NCI-H69 (cell line): ENCODE data around the gene CRIP2.

Experiments used
- DNase-seq: peaks from one replicate; lab custom pipeline; 2025; lab: John Stamatoyannopoulos, UW

CRIP2 gene

DNA sequence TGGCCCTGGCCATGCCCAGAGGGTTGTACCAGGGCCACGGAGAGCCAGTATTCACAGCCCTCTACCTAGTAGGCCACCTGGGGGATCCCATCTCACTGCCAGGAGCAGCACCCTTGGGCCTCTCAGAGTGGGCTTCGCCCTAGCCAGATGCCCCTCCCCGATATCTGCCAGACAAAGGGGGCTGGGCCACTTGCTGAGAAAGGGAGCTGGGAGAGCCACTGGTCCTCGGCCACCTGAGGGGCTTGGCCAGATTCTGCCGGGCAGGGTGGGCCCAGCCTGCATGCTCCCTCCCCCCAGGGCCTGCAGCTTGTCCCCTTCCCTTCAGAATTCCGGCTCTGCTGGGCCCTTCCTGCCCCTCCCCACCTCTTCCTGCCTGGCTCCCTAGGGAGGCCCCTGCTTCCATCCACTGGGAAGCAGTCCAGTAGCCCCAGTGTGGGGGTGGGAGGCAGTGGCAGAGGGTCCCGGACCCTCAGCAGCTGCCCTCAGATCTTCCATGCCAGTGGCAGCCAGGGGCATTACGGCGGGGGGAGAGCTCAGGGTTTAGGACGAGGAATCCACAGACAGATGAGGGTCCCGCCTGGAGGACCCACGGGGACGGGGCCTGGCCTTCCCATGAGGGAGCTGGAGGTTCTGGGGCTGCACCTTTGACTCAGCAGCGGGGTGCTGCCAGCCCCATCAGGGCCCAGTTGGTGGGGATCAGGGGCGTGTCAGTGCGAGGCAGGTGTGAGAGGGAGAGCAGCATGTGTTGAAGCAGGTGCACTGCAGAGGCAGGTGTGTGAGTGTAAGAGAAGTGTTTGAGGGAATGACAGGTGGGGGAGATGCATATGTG is 2.4 kb downstream of the CRIP2 start:
- peak; percentile 70 for DNase-seq

DNA sequence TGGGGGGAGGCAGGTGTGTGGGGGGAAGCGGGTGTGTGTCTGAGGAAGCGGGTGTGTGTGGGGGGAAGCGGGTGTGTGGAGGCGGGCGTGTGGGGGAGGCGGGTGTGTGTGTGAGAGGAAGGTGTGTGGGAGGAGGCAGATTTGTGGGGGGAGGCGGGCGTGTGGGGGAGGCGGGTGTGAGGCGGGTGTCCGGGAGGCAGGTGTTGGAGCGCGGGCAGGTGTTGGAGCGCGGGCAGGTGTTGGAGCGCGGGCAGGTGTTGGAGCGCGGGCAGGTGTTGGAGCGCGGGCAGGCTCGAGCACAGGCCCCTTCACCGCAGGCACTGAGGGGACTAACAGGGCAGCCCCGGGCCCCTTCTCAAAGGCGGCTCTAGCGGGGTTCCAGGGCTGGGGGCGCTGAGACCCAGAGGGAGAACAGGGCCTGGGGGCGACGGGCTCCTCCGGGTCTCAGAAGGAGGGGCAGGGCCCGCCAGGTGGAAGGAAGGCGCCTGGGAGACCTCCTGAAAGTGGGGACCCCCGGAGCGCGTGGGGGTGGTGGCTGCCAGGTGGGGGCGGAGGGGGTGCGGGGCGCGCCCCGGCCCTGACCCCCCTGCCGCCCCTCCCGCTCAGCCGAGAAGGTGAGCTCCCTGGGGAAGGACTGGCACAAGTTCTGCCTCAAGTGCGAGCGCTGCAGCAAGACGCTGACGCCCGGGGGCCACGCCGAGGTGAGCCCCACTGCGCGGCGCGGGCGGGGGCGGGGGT is 3.2 kb downstream of the CRIP2 start:
- peak; percentile 59 for DNase-seq

DNA sequence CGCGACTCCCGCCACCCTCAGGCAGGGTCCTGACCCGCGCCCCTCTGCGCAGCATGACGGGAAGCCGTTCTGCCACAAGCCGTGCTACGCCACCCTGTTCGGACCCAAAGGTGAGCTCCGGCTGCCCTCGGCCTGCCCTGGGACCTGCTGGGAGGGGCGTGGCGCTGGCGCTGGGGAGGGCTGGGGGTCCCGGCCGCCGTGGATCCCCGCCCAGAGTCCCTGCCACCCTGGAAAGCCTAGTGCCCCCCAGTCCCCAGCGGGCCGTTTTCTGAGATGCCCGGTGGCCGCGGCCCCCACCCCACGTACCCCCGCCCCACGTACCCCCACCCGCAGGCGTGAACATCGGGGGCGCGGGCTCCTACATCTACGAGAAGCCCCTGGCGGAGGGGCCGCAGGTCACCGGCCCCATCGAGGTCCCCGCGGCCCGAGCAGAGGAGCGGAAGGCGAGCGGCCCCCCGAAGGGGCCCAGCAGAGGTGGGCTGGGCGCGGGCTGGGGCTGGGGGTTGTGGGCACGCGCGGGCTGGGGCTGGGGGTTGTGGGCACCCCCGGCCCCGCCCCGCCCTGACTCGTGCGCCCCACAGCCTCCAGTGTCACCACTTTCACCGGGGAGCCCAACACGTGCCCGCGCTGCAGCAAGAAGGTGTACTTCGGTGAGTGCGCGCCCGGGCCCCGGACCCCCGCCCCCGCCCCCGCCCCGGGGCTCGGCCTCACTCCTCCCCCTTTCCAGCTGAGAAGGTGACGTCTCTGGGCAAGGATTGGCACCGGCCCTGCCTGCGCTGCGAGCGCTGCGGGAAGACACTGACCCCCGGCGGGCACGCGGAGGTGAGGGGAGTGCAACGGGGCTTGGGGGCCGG is 4.0 kb downstream of the CRIP2 start:
- no peak for DNase-seq

DNA sequence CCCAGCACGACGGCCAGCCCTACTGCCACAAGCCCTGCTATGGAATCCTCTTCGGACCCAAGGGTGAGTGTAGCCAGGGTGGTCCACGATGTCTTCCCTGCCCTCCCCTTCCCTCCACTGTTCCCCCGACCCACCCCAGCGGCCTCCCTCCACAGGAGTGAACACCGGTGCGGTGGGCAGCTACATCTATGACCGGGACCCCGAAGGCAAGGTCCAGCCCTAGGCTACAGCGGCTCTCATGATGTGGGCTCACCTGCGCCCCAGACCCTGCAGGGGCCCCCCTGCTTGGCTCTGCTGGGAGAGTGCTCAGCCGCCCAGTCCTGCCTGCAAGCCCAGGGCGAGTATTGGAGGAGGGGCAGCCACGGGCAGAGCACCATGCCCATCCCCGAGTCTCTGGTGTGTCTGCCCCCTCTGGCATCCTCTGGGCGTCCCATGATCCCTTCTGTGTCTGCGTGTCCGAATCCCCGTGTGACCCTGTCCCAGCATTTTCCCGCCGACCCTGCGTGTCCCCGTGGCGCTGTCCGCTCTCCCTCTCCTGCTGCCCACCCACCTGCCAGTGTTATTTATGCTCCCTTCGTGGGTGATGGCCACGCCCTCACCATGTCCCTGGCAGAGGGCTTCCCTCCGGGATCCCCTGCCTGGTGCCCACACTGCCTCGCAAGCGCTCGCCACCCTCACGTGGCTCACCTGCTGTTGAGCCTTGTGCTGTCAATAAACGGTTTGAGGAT is 5.0 kb downstream of the CRIP2 start:
- peak; percentile 36 for DNase-seq

DNA sequence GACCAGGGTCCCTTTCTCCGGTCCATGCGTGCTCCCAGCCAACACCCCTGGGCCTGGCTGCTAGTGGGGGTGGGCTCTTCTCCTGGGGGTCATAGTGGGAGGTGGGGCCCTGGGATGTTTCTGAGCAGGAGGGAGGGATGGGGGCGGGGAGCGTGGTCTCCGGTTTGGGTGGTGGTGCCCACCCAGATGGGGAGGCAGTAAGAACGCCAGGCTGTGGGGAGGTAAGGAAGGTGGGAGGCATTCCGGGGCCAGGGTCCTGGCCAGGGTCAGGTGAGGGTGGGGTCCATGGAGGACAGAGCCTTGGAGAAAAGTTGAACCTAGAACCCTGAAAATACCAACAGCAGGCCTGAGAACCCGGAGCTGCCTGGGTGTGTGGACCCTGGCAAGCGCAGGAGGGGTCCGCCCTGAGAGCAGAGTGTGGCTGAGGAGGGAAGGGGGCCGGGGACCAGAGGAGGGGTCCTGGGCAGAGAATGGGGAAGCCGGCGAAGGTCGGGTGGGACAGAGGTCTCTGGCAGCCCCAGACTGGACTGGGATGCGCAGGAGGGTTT is 5.7 kb downstream of the CRIP2 start:
- no peak for DNase-seq

DNA sequence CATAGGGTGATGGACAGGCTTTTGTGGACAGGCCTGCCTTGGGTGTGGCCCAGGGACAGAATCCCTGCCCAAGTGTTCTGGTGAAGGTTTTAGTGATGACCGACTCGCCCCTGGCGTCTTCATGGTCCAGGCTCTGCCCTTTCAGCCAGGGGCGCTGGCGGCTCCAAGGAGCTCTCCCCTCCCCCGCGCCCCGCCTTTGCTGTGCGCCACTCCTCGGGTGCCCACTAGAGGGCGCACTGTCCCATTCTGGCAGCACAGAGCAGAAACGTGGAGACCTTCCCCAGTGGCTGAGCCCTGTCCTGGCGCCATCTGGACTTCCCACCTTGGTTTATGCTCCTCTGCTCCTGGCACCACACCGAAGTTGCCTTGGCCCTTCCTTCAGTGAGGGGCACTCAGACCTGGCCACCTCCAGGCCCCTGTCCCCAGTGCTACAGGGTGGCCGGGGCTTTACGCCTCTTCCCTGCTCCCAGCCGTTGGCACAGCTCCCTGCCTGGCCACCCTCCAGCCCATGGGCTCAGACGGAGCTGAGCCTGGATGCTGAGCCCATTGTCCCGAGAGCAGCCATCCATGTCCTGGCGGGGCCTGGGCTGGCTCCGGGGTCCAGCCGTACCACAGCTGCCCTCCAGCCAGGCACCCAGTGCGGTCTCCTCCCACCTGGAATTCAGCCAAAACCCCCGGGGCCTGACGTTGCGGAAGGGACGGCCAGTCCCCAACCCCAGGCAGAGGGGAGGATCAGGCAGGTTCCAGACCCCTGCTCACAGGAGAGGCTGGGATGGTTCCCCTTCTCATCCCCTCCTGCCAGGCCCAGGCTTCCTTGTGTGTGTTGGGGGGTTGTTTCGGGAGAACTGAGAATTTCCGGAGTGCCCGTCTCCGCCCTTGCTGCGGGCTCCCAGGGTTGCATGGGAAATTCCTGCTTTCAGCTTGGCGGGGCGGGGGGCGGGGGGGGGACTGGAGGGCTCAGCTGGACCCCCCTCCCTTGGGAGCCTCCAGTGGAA is 6.5 kb downstream of the CRIP2 start:
- DNase-seq: peak; percentile 96

DNA sequence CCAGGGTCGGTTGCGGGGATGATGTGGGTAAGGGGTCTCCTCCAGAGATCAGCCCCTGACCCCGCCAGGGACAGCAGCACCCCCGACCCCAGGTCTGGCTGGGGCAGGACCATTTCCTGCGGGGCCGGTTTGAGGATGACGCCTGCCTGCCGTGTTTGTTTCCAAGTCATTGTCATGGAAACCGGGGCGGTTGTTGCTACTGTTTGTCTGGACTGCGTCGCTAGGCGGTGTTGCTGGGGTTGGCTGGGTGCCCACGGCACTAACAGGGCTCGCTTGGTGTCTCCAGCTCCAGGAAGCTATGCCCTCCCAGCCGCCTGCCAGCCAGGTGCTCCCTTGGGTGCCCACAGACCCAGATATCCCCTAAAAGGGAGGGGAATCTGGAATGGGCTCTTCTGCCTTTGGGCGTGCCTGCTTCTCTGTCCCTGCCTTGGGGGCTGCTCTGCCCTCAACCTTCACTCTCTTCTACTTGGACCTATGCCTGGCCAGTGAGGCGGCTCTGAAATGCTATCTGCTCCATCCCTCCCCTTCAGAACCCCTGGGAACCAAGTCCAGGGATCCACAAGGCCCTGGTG is 7.4 kb downstream of the CRIP2 start:
- peak; percentile 99 for DNase-seq

DNA sequence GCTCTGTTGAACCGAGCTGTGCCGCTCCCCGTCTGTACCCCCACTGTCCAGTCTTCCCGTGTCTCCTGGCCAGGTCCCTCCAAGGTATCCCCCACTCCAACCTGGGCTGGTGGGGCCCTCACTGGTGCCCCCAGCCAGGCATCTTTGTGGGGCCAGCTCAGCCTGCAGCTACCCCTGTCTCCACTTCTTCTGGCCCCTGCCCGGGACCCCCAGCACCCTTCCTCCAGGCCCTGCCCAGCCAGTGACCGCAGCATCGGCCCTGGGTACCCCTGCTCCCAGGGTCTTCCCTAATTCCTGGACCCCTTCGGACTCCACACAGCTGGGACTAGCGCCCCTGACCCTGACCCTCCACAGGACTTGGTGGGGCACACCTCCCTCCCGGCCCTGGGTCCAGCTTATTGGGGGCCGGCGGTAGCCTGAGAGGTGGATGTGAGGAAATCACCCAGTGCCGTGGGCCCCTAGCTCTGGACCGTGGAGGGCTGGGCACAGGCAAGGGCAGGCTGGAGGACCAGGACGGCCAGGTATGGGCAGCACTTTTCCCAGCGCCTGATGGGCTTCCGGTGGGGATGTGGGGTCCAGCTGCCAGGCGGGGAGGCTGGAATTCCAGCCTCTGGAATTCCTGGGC is 8.0 kb downstream of the CRIP2 start:
- DNase-seq: no peak

DNA sequence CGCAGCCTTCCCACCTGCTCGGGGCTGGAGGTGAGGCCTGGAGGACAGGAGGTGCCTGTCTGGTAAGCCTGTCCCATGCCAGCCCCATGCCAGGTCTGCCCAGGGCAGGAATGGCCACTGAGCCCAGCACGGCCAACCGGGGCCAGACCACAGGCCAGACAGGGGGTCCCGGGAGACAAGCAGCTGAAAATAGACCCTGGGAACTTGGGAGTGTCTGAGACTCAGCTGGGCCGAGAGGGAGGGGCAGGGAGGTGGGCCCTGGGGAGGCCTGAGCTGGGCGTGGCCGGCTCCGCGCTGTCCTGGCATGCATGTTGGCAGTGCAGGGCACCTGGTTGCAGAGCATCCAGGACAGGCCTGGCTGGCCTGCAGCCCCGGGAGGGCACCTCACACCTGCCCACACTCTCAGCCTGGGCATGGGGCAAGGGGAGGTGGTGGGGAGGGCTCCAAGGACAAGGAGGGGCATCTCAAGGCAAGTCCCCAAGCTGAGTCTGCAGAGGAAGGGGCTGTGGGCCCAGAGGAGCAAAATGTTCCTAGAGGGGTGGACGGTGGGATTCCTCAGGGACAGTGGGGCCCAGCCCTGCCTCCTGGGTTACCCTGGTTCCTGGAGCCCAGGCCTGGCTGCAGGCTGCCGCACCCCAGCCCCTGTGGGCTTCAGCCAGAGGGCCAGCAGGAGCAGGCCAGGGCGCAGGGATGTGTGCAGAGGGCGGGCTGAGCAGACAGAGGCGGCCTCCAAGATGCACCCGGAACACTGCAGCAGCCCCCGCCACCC is 8.9 kb downstream of the CRIP2 start:
- peak; percentile 51 for DNase-seq

DNA sequence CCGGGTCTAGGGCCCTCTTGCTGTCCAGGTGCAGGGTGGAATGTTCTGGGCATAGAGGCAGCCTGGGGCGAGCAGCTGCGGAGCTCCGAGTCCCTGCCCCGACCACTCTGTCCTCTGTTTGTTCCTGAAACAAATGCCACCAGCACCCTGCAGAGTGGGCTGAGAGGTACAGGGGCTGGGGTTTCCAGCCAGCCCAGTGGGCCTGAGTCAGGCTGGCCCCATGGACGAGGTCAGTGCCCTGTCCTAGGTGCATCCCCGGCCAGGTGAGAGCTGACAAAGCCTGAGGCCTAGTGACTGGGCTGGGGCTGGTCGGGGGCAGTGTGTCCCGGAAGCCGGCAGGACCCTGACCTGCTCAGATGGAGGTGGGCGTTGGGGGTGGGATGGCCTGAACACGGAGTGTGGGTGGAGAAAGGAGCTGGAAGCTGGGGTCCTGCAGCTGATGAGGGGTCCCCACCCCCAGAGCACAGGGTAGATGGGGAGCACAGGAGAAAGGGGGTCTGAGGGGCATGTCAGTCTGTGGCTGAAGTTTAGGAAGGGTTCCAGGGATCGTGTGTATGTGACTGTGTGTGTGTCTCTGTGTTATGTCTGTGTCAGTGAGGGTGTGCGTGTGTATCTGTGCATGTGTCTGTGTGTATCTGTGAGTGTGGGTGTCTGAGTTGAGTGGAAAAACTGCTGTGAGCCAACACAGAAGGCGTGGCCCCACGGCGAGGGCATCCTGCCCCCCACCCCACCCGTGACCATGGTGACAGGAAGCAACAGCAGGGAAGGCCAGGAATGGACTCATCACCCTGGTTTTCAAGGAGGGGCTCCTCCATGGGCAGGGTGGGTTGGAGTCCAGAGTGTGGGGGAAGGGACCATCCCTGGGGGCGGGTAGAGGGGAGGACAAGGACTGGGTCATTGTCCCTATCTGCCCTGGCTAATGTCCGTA is 9.7 kb downstream of the CRIP2 start:
- DNase-seq: peak; percentile 35

DNA sequence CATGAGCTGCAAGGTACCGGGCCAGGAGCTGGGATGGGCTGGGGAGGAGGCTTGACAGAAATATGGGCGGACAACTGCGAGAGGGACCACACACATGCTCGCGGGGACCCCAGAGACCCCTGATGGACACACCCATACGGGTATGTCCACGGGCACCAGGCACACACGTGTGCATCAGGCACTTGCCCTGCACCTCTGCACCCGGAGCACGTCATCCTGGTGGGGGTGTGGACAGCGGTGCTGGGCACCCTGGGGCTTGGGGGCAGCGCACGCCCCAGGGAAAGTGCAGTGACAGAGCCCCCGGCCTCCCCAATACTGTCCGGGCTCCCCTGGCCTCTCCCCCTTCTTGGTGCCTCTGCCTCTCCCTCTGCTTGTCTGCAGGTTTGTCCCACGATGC is 10.4 kb downstream of the CRIP2 start:
- DNase-seq: no peak

DNA sequence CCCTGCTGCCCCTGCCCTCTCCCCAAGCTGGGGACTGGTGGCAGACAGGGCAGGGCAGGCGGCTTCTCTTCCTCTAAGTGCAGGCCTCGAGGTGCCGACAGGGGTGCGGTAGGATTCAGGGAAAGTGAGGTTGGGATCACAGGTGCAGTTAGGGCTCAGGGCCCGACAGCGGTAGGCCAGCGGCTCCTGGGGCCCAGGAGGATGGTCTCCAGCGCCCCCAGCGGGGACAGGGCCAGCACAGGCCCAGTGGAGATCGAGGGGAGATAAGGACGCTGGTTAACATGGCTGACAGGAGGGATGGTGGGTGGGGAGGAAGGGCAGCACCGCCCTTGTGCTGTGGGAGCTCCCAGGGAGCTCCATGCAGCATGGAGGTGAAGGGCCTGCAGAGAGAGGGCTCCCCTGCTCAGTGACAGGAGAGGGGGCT is 11.1 kb downstream of the CRIP2 start:
- peak; percentile 52 for DNase-seq

DNA sequence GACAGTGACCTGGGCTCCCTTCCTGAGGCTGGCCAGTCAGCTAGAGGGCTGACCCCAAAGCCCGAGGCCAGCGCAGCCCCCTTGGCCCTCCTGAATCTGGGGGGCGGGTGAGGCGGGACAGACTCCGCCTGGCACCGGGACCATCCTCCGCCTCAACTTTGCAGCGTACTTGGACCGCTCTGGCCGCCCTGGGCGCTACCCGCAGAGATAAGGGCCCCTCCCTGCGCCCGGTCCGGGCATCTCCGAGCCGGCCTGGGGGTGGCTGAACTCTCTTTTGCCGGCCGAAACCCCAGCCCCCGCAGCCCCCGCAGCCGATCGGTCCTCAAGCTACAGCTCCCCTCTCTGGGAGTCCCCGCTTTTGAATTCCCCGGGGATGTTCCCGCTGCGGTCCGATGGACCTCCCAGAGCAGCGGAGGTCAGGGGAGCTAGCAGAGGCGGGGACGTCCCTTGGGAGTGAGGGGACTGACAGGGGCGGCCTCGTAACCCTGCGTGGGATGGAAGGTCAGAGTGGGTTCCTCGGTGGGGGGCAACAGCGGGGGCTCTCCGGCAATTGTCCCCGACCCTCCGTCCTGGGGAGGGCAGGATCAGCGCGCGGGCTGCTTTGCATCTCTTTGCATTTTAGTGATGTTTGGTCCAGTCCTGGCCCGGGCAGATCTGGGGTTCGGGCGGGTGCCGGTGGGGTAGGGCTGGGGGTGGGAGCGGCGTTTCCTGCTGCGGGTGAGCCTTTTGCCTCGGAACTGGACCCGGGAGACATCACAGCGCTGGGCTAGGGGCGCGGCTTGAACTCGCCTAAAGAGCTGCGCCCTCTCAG is 11.7 kb downstream of the CRIP2 start, which contains the start of gene CRIP1:
Gene CRIP1, plus strand, starts transcription at position 724 of the 811 bp plus-strand sequence. CDS start 374 bp downstream, outside the sequence.
- no peak for DNase-seq

DNA sequence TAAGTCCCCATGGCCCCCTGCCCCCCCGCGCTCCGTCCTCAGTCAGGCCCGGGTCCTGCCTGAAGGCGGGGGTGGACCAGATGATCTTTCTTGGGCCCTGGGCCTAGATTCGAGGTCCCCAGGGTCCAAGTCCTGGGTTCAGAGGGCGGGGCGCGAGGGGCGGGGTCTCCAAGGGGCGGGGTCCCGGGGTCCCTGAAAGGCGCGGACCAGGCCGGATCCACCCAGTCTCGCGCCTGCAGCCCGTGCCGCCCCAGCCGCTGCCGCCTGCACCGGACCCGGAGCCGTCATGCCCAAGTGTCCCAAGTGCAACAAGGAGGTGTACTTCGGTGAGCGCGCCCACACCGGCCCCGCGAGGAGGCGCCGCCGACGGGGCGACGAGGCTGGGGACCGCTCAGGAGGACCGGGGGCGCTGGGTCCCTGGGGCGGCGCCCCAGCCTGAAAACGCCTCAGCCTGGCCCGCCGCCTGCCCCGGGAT is 12.4 kb downstream of the CRIP2 start:
- peak; percentile 63 for DNase-seq

DNA sequence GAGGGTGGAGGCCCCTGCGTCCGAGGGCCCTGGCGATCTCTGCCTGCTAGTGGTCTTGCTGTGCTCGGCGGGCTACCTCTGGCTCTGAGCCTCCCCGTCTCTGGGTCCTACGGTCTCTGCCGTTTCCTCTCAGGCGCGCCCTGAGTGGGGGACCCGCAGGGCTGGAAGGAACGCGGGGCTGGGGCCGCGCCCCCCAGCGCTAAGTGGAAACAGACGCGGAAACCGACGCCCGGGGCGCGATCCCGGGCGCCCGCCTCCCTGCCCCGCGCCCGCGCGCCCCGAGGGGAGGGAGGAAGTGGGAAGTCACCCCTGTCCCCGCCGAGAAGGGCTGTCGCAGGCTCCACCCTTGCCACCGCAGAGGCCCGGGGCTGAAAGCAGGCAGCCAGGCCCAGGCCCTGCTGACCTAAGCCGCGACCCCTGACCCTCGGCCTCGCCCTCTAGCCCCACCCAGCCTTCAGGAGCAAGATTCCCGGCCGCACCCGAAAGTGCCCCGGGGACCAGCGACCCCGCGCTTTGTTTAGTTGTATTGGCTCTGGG is 12.9 kb downstream of the CRIP2 start:
- peak; percentile 67 for DNase-seq
